Osteocyte (in vitro differentiated cells): ENCODE measurements around the gene MAP3K20. TPM values are rescaled to one million over a fixed set of nuclear protein-coding genes. Genes with fewer than 3 reads are reported as not detected.
A peak's percentile ranks its signal among the peaks of the same experiment; 100 is the strongest.
"Not testable (repeated sequence)": the region's sequence is repeated elsewhere in the genome, so short reads cannot be mapped to it uniquely, and the experiment has no call there.

ENCODE experiments used
- DNase-seq: peaks from one replicate; pipeline ENCODE4 v3.0.0; 2021; ENCODE audit warnings: mixed read lengths; ENCODE audit not compliant: unreplicated experiment; ENCODE audit errors: extremely low spot score
- H3K27ac Mint-ChIP-seq: one replicate; pipeline ENCODE4 v1.8.0; 2021; ENCODE audit warnings: mild to moderate bottlenecking, mixed read lengths; ENCODE audit not compliant: unreplicated experiment
- H3K27me3 Mint-ChIP-seq: one replicate; pipeline ENCODE4 v1.8.0; 2021; ENCODE audit warnings: mixed read lengths; ENCODE audit not compliant: unreplicated experiment
- H3K36me3 Mint-ChIP-seq: one replicate; pipeline ENCODE4 v1.8.0; 2021; ENCODE audit warnings: mixed read lengths; ENCODE audit not compliant: unreplicated experiment
- H3K4me1 Mint-ChIP-seq: one replicate; pipeline ENCODE4 v1.8.0; 2021; ENCODE audit warnings: mixed read lengths; ENCODE audit not compliant: unreplicated experiment
- H3K4me3 Mint-ChIP-seq: one replicate; pipeline ENCODE4 v1.8.0; 2021; ENCODE audit warnings: mild to moderate bottlenecking, moderate library complexity, mixed read lengths; ENCODE audit not compliant: unreplicated experiment
- H3K9me3 Mint-ChIP-seq: one replicate; pipeline ENCODE4 v1.8.0; 2021; ENCODE audit warnings: mixed read lengths; ENCODE audit not compliant: unreplicated experiment
- total RNA-seq: library from RNA; stranded (reverse); gene quantifications from 2 replicates; pipeline ENCODE4 v1.2.1, GENCODE V29; 2021
- TF ChIP-seq, protein P1 (sequence below): fragments of 200-600 bp; sonication (generic); IDR thresholded peaks from 2 replicates; pipeline ENCODE4 v1.5.0; 2021; ENCODE audit warnings: antibody characterized with exemption, mild to moderate bottlenecking, moderate library complexity

Gene MAP3K20
- total RNA-seq, 1 donor from 2014 or later = 57.4 TPM

DNA sequence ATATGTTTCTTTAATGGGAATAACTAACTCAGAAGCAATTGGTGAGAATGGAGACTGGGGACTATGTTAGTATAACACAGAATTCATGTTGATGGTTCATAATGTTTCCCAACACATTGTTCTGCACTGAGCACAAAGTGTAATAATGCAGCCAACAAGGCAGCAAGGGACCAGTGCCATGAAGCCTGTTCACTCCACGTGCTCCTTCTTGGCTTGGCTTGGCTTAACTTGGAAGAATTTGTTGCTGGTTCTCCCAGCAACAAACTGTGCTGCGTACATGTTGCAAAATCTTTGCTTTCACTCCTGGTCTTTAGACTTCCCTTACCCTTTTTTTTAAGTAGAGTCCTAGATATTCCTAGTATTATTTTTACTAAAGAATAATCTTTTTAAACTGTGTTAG, 129.7 kb downstream of the MAP3K20 start:
- DNase-seq = no peak
- Mint-ChIP-seq H3K4me1 (peaks cover 4% of the 10 kb centered on the region), H3K27me3 (no peaks in the 10 kb centered on the region), H3K9me3 (no peaks in the 10 kb centered on the region), H3K36me3 (peaks cover 14% of the 10 kb centered on the region), H3K27ac (no peak overlapping the region), H3K4me3 (no peak overlapping the region)
- TF ChIP-seq, protein P1, sequence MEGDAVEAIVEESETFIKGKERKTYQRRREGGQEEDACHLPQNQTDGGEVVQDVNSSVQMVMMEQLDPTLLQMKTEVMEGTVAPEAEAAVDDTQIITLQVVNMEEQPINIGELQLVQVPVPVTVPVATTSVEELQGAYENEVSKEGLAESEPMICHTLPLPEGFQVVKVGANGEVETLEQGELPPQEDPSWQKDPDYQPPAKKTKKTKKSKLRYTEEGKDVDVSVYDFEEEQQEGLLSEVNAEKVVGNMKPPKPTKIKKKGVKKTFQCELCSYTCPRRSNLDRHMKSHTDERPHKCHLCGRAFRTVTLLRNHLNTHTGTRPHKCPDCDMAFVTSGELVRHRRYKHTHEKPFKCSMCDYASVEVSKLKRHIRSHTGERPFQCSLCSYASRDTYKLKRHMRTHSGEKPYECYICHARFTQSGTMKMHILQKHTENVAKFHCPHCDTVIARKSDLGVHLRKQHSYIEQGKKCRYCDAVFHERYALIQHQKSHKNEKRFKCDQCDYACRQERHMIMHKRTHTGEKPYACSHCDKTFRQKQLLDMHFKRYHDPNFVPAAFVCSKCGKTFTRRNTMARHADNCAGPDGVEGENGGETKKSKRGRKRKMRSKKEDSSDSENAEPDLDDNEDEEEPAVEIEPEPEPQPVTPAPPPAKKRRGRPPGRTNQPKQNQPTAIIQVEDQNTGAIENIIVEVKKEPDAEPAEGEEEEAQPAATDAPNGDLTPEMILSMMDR = no peak

DNA sequence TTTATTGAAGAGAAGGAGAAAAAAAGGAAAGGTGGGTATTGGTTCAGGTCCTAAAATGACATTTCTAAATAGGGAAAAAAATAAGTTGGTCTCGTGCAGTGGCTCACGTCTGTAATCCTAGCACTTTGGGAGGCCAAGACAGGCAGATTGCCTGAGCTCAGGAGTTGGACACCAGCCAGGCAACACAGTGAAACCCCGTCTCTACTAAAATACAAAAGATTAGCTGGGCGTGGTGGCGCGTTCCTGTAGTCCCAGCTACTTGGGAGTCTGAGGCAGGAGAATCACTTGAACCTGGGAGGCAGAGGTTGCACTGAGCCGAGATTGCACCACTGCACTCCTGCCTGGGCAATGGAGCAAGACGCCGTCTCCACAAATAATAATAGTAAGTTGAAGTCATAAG, 131.5 kb downstream of the MAP3K20 start:
- peaks cover 22% of the 10 kb centered on the region for H3K36me3 Mint-ChIP-seq
- H3K4me1 Mint-ChIP-seq, H3K9me3 Mint-ChIP-seq, H3K27ac Mint-ChIP-seq, H3K4me3 Mint-ChIP-seq, DNase-seq, H3K27me3 Mint-ChIP-seq: not testable (repeated sequence)

DNA sequence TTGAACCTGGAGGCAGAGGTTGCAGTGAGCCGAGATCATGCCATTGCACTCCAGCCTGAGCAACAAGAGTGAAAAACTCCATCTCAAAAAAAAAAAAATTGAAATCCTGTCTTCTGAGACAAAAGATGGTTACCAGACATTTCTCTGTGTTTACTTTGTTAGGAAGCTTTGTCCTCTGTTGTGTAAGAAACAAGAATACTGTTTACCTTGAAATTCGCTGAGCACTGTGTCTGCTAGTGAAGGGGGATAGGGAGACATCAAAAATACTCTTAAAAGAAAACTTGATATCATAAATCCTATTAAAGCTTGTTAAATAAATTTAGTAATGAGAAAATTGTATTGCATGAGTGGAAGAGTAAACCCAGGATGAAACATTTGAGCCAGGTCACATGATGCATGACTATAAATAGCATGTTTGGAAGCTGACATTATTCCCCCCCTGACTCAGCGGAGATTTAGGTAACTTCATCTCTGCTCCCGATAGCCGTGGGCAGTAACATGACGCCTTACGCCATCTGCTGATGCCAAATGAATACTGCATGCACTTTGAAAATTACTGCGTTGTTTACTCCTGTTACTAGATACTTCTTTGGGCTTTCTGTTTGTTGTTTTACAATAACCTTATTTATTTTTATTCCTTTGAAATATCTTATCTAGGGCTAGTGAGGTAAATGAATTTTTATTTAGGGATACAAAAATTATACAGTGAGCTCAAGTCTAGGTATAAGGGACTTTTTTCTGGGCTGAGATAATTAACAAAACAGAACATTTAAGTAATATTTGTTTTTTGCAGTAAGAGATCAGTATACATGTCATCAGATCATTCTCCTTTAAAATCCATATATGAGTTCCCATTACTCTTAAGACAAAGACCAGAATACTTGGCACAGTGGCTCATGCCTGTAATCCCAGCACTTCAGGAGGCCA, 134.9 kb downstream of the MAP3K20 start:
- TF ChIP-seq, protein P1 = peak; percentile 95
- H3K4me1 Mint-ChIP-seq = peaks cover 10% of the 10 kb centered on the region
- no peak overlapping the region for H3K4me3 Mint-ChIP-seq
- H3K27me3 Mint-ChIP-seq = no peaks in the 10 kb centered on the region
- H3K27ac Mint-ChIP-seq = peak overlapping the region; percentile 87
- peaks cover 22% of the 10 kb centered on the region for H3K36me3 Mint-ChIP-seq
- H3K9me3 Mint-ChIP-seq = no peaks in the 10 kb centered on the region
- DNase-seq = peak; percentile 86

DNA sequence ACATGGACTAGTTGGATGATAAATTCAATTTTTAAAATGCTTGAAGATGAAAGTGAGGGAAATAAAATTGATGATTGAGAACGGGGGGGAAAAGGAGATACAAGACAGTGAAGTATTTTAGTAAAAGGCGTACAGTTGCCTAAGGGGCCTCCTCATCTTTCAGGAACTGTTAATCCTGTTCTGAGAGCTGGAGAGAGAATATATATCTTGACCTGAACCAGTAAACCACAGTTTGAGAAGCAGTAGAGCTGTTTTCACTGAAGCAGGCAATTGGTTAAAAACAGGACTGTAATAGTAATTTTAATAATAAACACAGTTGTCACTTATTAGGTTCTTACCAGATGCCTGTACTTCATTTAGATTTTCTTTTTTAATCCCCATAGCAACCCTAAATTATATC, 137.5 kb downstream of the MAP3K20 start:
- TF ChIP-seq, protein P1 = no peak
- Mint-ChIP-seq H3K4me3 (no peak overlapping the region), H3K9me3 (no peaks in the 10 kb centered on the region), H3K36me3 (peaks cover 14% of the 10 kb centered on the region), H3K27ac (no peak overlapping the region), H3K4me1 (peaks cover 17% of the 10 kb centered on the region), H3K27me3 (no peaks in the 10 kb centered on the region)
- no peak for DNase-seq

DNA sequence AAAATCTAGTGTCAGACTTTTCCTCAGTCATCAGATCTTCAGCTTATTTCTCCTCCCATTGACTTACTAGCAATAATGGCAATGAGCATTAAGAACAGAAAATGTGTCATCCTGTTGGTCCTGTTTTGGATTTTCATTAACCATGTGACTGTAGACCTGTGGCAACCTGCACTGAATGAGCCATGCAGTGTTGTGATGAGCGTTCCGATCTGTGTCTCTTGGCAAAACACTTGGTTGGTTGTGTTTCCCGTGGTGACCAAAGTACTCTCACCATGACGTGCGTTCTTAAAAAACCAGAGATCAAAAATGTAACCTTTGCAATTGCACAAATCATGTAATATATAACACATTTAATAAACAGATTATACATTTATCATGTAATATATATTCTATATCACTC, 138.6 kb downstream of the MAP3K20 start:
- H3K9me3 Mint-ChIP-seq = no peaks in the 10 kb centered on the region
- no peak overlapping the region for H3K27ac Mint-ChIP-seq
- no peak for DNase-seq
- no peak overlapping the region for H3K4me3 Mint-ChIP-seq
- H3K4me1 Mint-ChIP-seq = peaks cover 27% of the 10 kb centered on the region
- H3K36me3 Mint-ChIP-seq = peaks cover 14% of the 10 kb centered on the region
- no peaks in the 10 kb centered on the region for H3K27me3 Mint-ChIP-seq
- TF ChIP-seq, protein P1 = no peak
